ENCODE measurements around the gene SOD1. TPM values are rescaled to one million over a fixed set of nuclear protein-coding genes. Genes with fewer than 3 reads are reported as not detected.
A peak's percentile ranks its signal among the peaks of the same experiment; 100 is the strongest.

Gene SOD1
- total RNA-seq, result 100 to 1,000 TPM in 3 of 4 donors, 10 to 100 TPM in 1; 87.6 to 156 (median 140) TPM

DNA sequence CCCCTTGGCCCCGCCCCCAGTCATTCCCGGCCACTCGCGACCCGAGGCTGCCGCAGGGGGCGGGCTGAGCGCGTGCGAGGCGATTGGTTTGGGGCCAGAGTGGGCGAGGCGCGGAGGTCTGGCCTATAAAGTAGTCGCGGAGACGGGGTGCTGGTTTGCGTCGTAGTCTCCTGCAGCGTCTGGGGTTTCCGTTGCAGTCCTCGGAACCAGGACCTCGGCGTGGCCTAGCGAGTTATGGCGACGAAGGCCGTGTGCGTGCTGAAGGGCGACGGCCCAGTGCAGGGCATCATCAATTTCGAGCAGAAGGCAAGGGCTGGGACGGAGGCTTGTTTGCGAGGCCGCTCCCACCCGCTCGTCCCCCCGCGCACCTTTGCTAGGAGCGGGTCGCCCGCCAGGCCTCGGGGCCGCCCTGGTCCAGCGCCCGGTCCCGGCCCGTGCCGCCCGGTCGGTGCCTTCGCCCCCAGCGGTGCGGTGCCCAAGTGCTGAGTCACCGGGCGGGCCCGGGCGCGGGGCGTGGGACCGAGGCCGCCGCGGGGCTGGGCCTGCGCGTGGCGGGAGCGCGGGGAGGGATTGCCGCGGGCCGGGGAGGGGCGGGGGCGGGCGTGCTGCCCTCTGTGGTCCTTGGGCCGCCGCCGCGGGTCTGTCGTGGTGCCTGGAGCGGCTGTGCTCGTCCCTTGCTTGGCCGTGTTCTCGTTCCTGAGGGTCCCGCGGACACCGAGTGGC, at the start of gene SOD1:
Gene SOD1, plus strand, starts transcription at position 158 of the 723 bp plus-strand sequence. Its CDS starts 77 bp downstream, at position 235.
- H3K4me1 ChIP-seq, result peaks cover 11 to 14% of the 10 kb centered on the region in 2 donors
- peak within 1 kb of the TSS; percentile 82 to 88 for H3K27ac ChIP-seq
- peak; percentile 92 to 95 for DNase-seq
- intact Hi-C loops (cut with DNase I; ENCODE audit: low total_unique reads), result loop anchor here (10.0 kb wide), 1 partner anchor 735 kb away; the partner anchor contains the start of gene URB1
- no peaks in the 10 kb centered on the region for H3K9me3 ChIP-seq
- peak within 1 kb of the TSS; percentile 56 to 91 for H3K4me3 ChIP-seq
- TF ChIP-seq, protein P1, sequence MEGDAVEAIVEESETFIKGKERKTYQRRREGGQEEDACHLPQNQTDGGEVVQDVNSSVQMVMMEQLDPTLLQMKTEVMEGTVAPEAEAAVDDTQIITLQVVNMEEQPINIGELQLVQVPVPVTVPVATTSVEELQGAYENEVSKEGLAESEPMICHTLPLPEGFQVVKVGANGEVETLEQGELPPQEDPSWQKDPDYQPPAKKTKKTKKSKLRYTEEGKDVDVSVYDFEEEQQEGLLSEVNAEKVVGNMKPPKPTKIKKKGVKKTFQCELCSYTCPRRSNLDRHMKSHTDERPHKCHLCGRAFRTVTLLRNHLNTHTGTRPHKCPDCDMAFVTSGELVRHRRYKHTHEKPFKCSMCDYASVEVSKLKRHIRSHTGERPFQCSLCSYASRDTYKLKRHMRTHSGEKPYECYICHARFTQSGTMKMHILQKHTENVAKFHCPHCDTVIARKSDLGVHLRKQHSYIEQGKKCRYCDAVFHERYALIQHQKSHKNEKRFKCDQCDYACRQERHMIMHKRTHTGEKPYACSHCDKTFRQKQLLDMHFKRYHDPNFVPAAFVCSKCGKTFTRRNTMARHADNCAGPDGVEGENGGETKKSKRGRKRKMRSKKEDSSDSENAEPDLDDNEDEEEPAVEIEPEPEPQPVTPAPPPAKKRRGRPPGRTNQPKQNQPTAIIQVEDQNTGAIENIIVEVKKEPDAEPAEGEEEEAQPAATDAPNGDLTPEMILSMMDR (IDR thresholded peaks at IDR 0.05), result peak in 2 of 4 experiments; percentile 13 to 34
- TF ChIP-seq POLR2A (IDR thresholded peaks at IDR 0.05), result peak; percentile 79 to 84
- no peaks in the 10 kb centered on the region for H3K27me3 ChIP-seq
- no peaks in the 10 kb centered on the region for H3K36me3 ChIP-seq

DNA sequence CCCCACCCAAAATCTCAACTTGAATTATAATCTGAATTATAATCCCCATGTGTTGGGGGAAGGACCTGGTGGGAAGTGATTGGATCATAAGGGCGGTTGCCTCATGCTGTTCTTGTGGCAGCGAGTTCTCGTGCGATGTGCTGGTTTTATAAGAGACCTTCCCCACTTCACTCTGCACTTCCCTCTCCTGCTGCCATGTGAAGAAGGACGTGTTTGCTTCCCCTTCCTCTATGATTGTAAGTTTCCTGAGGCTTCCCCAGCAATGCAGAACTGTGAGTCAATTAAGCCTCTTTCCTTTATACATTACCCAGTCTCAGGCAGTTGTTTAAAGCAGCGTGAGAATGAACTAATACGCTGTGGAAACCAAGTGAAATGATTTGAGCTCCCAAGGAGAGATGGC, 48.0 kb upstream of the SOD1 start:
- H3K27me3 ChIP-seq, result no peaks in the 10 kb centered on the region
- H3K9me3 ChIP-seq, result no peaks in the 10 kb centered on the region
- no peaks in the 10 kb centered on the region for H3K4me1 ChIP-seq
- no peaks in the 10 kb centered on the region for H3K36me3 ChIP-seq
- intact Hi-C loops (cut with DNase I; ENCODE audit: low total_unique reads), result no loop called here
- TF ChIP-seq, protein P1 (IDR thresholded peaks at IDR 0.05), result no peak
- TF ChIP-seq POLR2A (IDR thresholded peaks at IDR 0.05), result no peak
- no peak overlapping the region for H3K4me3 ChIP-seq
- no peak overlapping the region for H3K27ac ChIP-seq
- no peak for DNase-seq

DNA sequence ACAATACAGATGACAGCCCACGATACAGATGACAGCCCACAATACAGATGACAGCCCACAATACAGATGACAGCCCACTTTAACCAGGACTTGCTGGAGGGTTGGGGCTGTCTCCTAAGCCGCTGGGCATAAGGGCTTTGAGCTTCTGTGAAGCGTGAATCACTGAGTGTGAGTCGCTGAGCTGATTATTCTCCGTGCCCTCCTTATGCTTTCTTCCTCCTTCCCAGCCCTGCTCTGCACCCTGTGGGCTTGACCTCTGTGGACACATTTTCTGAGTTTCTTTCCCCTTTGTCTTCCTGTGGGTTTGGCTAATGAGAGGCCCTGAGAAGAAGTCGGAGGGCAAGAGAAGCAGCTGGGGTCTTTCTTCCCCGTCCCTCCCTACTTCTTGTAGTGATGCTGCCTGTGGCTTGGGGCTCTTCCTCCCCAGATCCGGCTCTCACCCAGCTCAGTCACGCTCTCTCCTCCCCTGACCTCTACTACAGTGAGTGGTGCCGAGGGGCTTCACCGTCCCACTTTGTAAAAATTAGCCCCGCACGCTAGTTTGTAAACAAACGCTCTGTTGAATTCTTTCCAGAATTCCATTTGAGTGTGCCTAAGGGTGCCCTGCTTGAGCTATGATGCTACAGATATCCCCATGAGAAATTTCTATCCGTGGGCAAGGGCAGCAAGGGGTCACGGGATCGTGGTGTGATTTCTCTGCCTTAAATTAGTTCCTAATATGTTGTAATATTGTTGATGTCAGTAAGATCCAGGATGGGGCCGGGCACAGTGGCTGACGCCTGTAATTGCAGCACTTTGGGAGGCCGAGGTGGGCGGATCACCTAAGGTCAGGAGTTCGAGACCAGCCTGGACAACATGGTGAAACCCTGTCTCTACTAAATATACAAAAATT, 46.4 kb upstream of the SOD1 start:
- TF ChIP-seq POLR2A (IDR thresholded peaks at IDR 0.05), result no peak
- TF ChIP-seq, protein P1 (IDR thresholded peaks at IDR 0.05), result no peak
- no peak for DNase-seq
- Histone ChIP-seq H3K27ac (no peak overlapping the region), H3K9me3 (no peaks in the 10 kb centered on the region), H3K4me1 (no peaks in the 10 kb centered on the region), H3K4me3 (no peak overlapping the region), H3K36me3 (no peaks in the 10 kb centered on the region), H3K27me3 (no peaks in the 10 kb centered on the region)
- intact Hi-C loops (cut with DNase I; ENCODE audit: low total_unique reads), result no loop called here

DNA sequence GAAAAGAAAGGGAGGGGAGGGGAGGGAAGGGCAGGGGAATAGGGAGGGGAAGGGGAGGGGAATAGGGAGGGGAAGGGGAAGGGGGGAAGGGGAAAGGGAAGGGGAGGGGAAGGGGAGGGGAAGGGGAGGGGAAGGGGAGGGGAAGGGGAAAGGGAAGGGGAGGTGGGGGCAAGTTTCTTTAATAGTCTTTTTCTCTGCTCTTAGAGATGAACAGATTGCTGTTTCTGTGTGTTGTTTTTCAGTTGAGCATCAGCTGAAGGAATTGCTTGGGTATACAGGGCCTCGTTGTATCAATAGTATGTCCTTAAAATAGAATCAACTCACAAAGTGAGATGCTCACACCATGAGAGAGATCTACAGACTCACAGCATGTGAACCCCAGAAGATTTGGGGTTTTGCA, 44.8 kb upstream of the SOD1 start:
- H3K36me3 ChIP-seq, result no peaks in the 10 kb centered on the region
- DNase-seq, result no peak
- TF ChIP-seq POLR2A (IDR thresholded peaks at IDR 0.05), result no peak
- TF ChIP-seq, protein P1 (IDR thresholded peaks at IDR 0.05), result no peak
- H3K4me3 ChIP-seq, result no peak overlapping the region
- no peaks in the 10 kb centered on the region for H3K27me3 ChIP-seq
- H3K4me1 ChIP-seq, result no peaks in the 10 kb centered on the region
- H3K9me3 ChIP-seq, result no peaks in the 10 kb centered on the region
- H3K27ac ChIP-seq, result no peak overlapping the region
- intact Hi-C loops (cut with DNase I; ENCODE audit: low total_unique reads), result no loop called here

DNA sequence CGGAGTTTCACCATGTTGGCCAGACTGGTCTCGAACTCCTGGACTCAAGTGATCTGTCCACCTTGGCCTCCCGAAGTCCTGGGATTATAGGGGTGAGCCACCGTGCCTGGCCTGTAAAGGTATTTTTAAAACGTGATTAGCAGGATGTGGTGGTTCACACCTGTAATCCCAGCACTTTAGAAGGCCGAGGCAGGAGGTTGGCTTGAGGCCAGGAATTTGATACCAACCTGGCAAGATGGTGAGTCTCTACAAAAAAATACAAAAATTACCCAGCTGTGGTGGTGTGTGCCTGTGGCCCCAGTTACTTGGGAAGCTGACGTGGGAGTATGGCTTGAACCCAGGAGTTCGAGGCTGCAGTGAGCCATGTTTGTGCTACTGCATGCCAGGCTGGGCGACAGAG, 43.3 kb upstream of the SOD1 start:
- intact Hi-C loops (cut with DNase I; ENCODE audit: low total_unique reads), result no loop called here
- no peaks in the 10 kb centered on the region for H3K27me3 ChIP-seq
- no peaks in the 10 kb centered on the region for H3K36me3 ChIP-seq
- H3K4me3 ChIP-seq, result no peak overlapping the region
- no peaks in the 10 kb centered on the region for H3K9me3 ChIP-seq
- DNase-seq, result no peak
- H3K4me1 ChIP-seq, result no peaks in the 10 kb centered on the region
- no peak overlapping the region for H3K27ac ChIP-seq
- TF ChIP-seq POLR2A (IDR thresholded peaks at IDR 0.05), result no peak
- TF ChIP-seq, protein P1 (IDR thresholded peaks at IDR 0.05), result no peak

All from uterus (tissue), 4 donors.